SK-N-MC (cell line): Measurements from ENCODE around the gene WDR35.

ENCODE experiments used
- EZH2 ChIP-seq: fragments of 200-600 bp; sonication (generic); IDR thresholded peaks from one replicate; pipeline ENCODE4 v1.6.1; 2017; ENCODE audit warnings: antibody characterized with exemption
- FOXP2 ChIP-seq: optimal IDR thresholded peaks from 2 replicates; pipeline ENCODE3; 2011; ENCODE audit warnings: mild to moderate bottlenecking, moderate library complexity; ENCODE audit not compliant: insufficient read depth; ENCODE audit errors: extremely low read length, control extremely low read depth
- POLR2AphosphoS5 ChIP-seq: IDR thresholded peaks from 2 replicates; pipeline ENCODE4 v1.6.1; 2012; ENCODE audit warnings: mild to moderate bottlenecking, low read depth, low read length, borderline replicate concordance

DNA sequence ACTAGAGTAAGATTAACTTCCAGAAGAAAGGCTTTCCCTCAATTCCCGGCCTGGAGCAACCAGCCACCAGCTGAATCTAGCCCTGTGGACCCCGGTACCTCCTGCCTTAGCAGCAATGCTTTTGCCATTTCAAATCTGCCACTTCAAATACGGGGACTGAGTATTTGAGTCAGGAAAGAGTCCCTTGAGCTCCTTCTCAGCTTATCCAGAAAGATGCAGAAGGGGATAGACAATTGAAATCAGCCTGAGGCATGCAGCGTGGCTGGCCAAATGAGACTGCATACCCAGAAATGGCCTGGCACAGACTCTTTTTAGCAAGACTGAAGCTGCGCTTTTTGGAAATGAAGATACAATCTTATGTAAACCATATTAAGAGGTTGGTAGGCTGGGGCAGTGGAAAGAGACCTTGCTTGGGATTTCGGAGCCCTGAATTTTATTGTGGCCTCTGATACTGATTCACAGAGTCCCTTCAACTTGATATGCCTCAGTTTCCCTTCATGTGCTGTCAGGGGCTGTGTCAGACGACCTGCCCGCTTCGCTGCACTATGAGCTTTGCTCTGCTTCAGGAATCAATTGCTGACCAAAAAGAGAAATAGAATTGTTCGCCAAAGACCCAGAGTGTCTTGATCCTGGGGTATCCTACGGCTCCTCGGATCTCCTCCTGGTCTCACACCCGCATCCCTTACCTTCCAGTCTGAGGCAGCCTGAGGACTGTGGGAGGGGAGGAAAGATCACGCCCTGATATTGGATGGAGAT, 21.5 kb upstream of the WDR35 start:
- TF ChIP-seq EZH2: no peak
- no peak for TF ChIP-seq POLR2AphosphoS5
- no peak for TF ChIP-seq FOXP2
